Kidney epithelial cell (primary cell): ENCODE results near the gene PPFIBP2. TPM values are rescaled to one million over a fixed set of nuclear protein-coding genes. Genes with fewer than 3 reads are reported as not detected.

Experiments
- DNase-seq: peaks from one replicate; pipeline ENCODE4 v3.0.0-alpha.2; 2010; ENCODE audit warnings: low read depth
- H3K27me3 ChIP-seq: 2 replicates; pipeline ENCODE4 v1.6.0; 2011; ENCODE audit warnings: low read length; ENCODE audit not compliant: control insufficient read depth, insufficient read depth
- H3K36me3 ChIP-seq: 2 replicates; pipeline ENCODE4 v1.5.1; 2011; ENCODE audit warnings: low read length; ENCODE audit not compliant: control insufficient read depth, insufficient read depth
- H3K4me3 ChIP-seq: 2 replicates; pipeline ENCODE4 v1.5.1; 2011; ENCODE audit warnings: low read depth, mild to moderate bottlenecking, control low read depth, low read length
- total RNA-seq: library from RNA; depleted of rRNA; stranded (reverse); fragments of >200 nt; gene quantifications from 2 replicates; pipeline ENCODE4 v1.2.3, GENCODE V29; 2015
- TF ChIP-seq, protein P1 (sequence below): IDR thresholded peaks from 2 replicates; pipeline ENCODE4 v1.5.1; 2011; ENCODE audit warnings: mild to moderate bottlenecking, moderate library complexity, low read length, control low read depth, inconsistent platforms; ENCODE audit not compliant: insufficient read depth, poor library complexity, severe bottlenecking

The PPFIBP2 gene
- total RNA-seq, 1 donor from 2014 or later, result 6.0 TPM

GRCh38 chr11:7584910-7585309 is 71.1 kb downstream of the PPFIBP2 start:
- H3K27me3 ChIP-seq, result peaks cover 2% of the 10 kb centered on the region
- H3K36me3 ChIP-seq, result no peaks in the 10 kb centered on the region
- TF ChIP-seq, protein P1, sequence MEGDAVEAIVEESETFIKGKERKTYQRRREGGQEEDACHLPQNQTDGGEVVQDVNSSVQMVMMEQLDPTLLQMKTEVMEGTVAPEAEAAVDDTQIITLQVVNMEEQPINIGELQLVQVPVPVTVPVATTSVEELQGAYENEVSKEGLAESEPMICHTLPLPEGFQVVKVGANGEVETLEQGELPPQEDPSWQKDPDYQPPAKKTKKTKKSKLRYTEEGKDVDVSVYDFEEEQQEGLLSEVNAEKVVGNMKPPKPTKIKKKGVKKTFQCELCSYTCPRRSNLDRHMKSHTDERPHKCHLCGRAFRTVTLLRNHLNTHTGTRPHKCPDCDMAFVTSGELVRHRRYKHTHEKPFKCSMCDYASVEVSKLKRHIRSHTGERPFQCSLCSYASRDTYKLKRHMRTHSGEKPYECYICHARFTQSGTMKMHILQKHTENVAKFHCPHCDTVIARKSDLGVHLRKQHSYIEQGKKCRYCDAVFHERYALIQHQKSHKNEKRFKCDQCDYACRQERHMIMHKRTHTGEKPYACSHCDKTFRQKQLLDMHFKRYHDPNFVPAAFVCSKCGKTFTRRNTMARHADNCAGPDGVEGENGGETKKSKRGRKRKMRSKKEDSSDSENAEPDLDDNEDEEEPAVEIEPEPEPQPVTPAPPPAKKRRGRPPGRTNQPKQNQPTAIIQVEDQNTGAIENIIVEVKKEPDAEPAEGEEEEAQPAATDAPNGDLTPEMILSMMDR, result no peak
- no peak overlapping the region for H3K4me3 ChIP-seq
- DNase-seq, result no peak

- no peak overlapping the region for H3K4me3 ChIP-seq
- TF ChIP-seq, protein P1, result no peak
- DNase-seq, result no peak
- H3K36me3 ChIP-seq, result no peaks in the 10 kb centered on the region
- peaks cover 2% of the 10 kb centered on the region for H3K27me3 ChIP-seq
Measured at GRCh38 chr11:7585816-7586215, 72.0 kb downstream of the PPFIBP2 start.

GRCh38 chr11:7586376-7586775 is 72.6 kb downstream of the PPFIBP2 start:
- Histone ChIP-seq H3K4me3 (no peak overlapping the region), H3K27me3 (peaks cover 2% of the 10 kb centered on the region), H3K36me3 (no peaks in the 10 kb centered on the region)
- DNase-seq, result no peak
- TF ChIP-seq, protein P1, result no peak

DNA sequence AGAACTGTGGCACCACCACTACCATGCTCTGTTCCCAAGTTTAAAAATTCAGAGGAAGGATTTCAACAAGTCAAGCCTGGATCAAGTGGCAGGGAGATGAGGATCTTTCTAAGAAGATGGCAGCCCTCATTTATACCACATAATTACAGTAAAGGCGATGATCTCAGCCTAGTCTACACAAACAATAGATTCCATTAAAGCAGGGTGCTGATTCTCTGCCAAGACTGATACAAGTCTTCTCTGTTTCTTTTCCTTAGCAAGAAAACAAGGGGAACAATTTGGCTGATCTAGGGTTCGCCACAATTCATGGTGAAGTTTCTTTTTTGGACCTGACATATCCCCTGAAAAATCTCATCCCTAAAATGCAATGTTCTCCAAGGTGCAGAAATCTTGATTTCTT is 73.9 kb downstream of the PPFIBP2 start:
- Histone ChIP-seq H3K36me3 (no peaks in the 10 kb centered on the region), H3K4me3 (no peak overlapping the region), H3K27me3 (peaks cover 2% of the 10 kb centered on the region)
- no peak for DNase-seq
- TF ChIP-seq, protein P1, result no peak

GRCh38 chr11:7589861-7590260 is 76.1 kb downstream of the PPFIBP2 start:
- no peaks in the 10 kb centered on the region for H3K36me3 ChIP-seq
- no peaks in the 10 kb centered on the region for H3K27me3 ChIP-seq
- TF ChIP-seq, protein P1, result no peak
- DNase-seq, result no peak
- no peak overlapping the region for H3K4me3 ChIP-seq

DNA sequence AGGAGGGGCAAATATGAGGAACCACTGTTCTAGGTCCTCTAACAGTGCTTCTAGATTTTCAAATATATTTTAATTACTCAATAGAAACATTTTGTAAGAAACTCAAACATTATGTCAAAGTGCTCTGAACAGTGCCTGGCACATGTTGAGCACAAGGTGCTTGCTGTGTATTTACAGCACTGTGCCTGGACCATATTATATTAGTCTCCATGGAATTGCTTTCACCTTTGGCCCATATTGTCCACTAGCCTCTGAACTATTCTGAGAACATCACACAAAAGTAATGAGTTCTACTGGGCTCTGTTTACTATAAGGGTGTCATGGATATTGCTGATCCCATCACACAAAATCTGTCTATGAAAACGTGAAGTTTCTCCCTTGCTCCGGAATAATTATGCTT is 76.7 kb downstream of the PPFIBP2 start:
- Histone ChIP-seq H3K4me3 (no peak overlapping the region), H3K36me3 (no peaks in the 10 kb centered on the region), H3K27me3 (no peaks in the 10 kb centered on the region)
- TF ChIP-seq, protein P1, result no peak
- DNase-seq, result no peak
